GM12891 (cell line): ENCODE measurements around the gene ZNF407.

ENCODE experiments used
- DNase-seq: peaks from one replicate; pipeline ENCODE4 v3.0.0; 2011; ENCODE audit warnings: low spot score; ENCODE audit not compliant: insufficient read length
- FAIRE-seq: peaks from 2 replicates; lab custom pipeline; 2011; peaks lifted over from hg19 to GRCh38; lab: Jason Lieb, UNC
- PAX5 ChIP-seq: IDR thresholded peaks from 2 replicates; pipeline ENCODE4 v1.6.1; 2011; ENCODE audit warnings: low read length, moderate library complexity, mild to moderate bottlenecking; ENCODE audit not compliant: insufficient read depth, severe bottlenecking
- POLR2A ChIP-seq: IDR thresholded peaks from 2 replicates; pipeline ENCODE4 v1.6.1; 2011; ENCODE audit warnings: low read depth, low read length, control low read depth
- POLR2AphosphoS5 ChIP-seq: IDR thresholded peaks from 2 replicates; pipeline ENCODE4 v1.6.1; 2011; ENCODE audit warnings: low read depth, low read length, control low read depth
- POU2F2 ChIP-seq: IDR thresholded peaks from 2 replicates; pipeline ENCODE4 v1.6.1; 2011; ENCODE audit warnings: low read depth, mild to moderate bottlenecking, control low read depth, low read length, moderate library complexity
- SPI1 ChIP-seq: IDR thresholded peaks from 2 replicates; pipeline ENCODE4 v1.6.1; 2011; ENCODE audit warnings: low read depth, low read length, control low read depth
- TAF1 ChIP-seq: IDR thresholded peaks from 2 replicates; pipeline ENCODE4 v1.6.1; 2011; ENCODE audit warnings: low read depth, low read length, control low read depth

ZNF407 gene

GRCh38 chr18:74905247-74905646, 307.6 kb downstream of the ZNF407 start:
- DNase-seq = no peak
- no peak for FAIRE-seq

GRCh38 chr18:74906184-74906583, 308.5 kb downstream of the ZNF407 start:
- FAIRE-seq = no peak
- TF ChIP-seq PAX5 (no peak), TAF1 (no peak), POLR2A (no peak), POU2F2 (no peak), POLR2AphosphoS5 (no peak), SPI1 (no peak)
- DNase-seq = no peak

More at GRCh38 chr18:74905247-74905646, 307.6 kb downstream of the ZNF407 start:
- TF ChIP-seq PAX5 (no peak), POLR2A (no peak), TAF1 (no peak), POU2F2 (no peak), SPI1 (no peak), POLR2AphosphoS5 (no peak)

- DNase-seq (no peak), FAIRE-seq (no peak)
- TF ChIP-seq TAF1 = no peak
- TF ChIP-seq POLR2A = no peak
These were observed 316.5 kb downstream of the ZNF407 start for GRCh38 chr18:74914052-74914591.

GRCh38 chr18:74914648-74915047, 317.0 kb downstream of the ZNF407 start:
- no peak for DNase-seq
- no peak for TF ChIP-seq SPI1
- no peak for TF ChIP-seq POU2F2
- no peak for TF ChIP-seq PAX5
- no peak for TF ChIP-seq POLR2AphosphoS5
- FAIRE-seq = no peak

- FAIRE-seq (peak; percentile 73), DNase-seq (no peak)
- TF ChIP-seq POLR2A = no peak
- TF ChIP-seq POLR2AphosphoS5 = no peak
- peak; percentile 50; the same call in 1 of the 2 replicates for TF ChIP-seq SPI1
These were observed 319.2 kb downstream of the ZNF407 start for GRCh38 chr18:74916773-74917393.

- TF ChIP-seq POU2F2 (no peak), SPI1 (no peak), POLR2AphosphoS5 (no peak), POLR2A (no peak), PAX5 (no peak), TAF1 (no peak)
- DNase-seq = no peak
- no peak for FAIRE-seq
These were observed 320.7 kb downstream of the ZNF407 start for GRCh38 chr18:74918276-74918790.

GRCh38 chr18:74921057-74921820, 323.6 kb downstream of the ZNF407 start:
- no peak for FAIRE-seq
- no peak for DNase-seq
- TF ChIP-seq POLR2AphosphoS5 = no peak
- TF ChIP-seq SPI1 = no peak
- TF ChIP-seq POU2F2 = no peak
- no peak for TF ChIP-seq POLR2A
- TF ChIP-seq TAF1 = no peak
- no peak for TF ChIP-seq PAX5

- FAIRE-seq (no peak), DNase-seq (no peak)
- TF ChIP-seq POLR2A = no peak
- no peak for TF ChIP-seq TAF1
- TF ChIP-seq POLR2AphosphoS5 = no peak
- no peak for TF ChIP-seq POU2F2
- no peak for TF ChIP-seq SPI1
- no peak for TF ChIP-seq PAX5
These were observed 328.4 kb downstream of the ZNF407 start for GRCh38 chr18:74926051-74926450.

- TF ChIP-seq PAX5 = no peak
- TF ChIP-seq SPI1 = no peak
- no peak for TF ChIP-seq POU2F2
- TF ChIP-seq TAF1 = no peak
- TF ChIP-seq POLR2AphosphoS5 = no peak
- no peak for TF ChIP-seq POLR2A
- DNase-seq (no peak), FAIRE-seq (no peak)
These were observed 330.7 kb downstream of the ZNF407 start for GRCh38 chr18:74928194-74928968.
